HFFc6 (cell line): ENCODE results near the gene UBE2L3. TPM values are rescaled to one million over a fixed set of nuclear protein-coding genes. Genes with fewer than 3 reads are reported as not detected.
A peak's percentile ranks its signal among the peaks of the same experiment; 100 is the strongest.

Source experiments
- DNase-seq: peaks from one replicate; pipeline ENCODE4 v3.0.0-alpha.2; 2018
- H3K27ac Mint-ChIP-seq: 2 replicates; pipeline ENCODE4 v1.8.0; 2020; ENCODE audit warnings: mild to moderate bottlenecking, mixed read lengths
- H3K27me3 Mint-ChIP-seq: 2 replicates; pipeline ENCODE4 v1.8.0; 2021; ENCODE audit warnings: mild to moderate bottlenecking, moderate library complexity, mixed read lengths; ENCODE audit not compliant: insufficient read depth
- H3K36me3 Mint-ChIP-seq: 2 replicates; pipeline ENCODE4 v1.8.0; 2021; ENCODE audit warnings: low read depth, mixed read lengths
- H3K4me1 Mint-ChIP-seq: 2 replicates; pipeline ENCODE4 v1.8.0; 2020; ENCODE audit warnings: low read depth, mixed read lengths
- H3K4me3 Mint-ChIP-seq: 2 replicates; pipeline ENCODE4 v1.8.0; 2020; ENCODE audit warnings: mild to moderate bottlenecking, moderate library complexity, mixed read lengths
- H3K9me3 Mint-ChIP-seq: 2 replicates; pipeline ENCODE4 v1.8.0; 2020; ENCODE audit warnings: mild to moderate bottlenecking, mixed read lengths
- total RNA-seq, 6 experiments: library from RNA; stranded (reverse); fragmentation: NEBNext Ultra II Directional; extraction: Animal tissue kit (Norgen Biotek cat#: 25700); gene quantifications; 2 replicates in 1 of 6; 3 replicates in 5 of 6; pipeline ENCODE4 v1.2.3, GENCODE V29; 2021
- TF ChIP-seq, protein P1 (sequence below): fragments of 200-600 bp; sonication (generic); IDR thresholded peaks from 2 replicates; pipeline ENCODE4 v1.5.0; 2021; ENCODE audit warnings: antibody characterized with exemption, mild to moderate bottlenecking

The UBE2L3 gene
- total RNA-seq, 6 experiments from 2014 or later: 82.7 to 93.3 (median 88.7) TPM

DNA sequence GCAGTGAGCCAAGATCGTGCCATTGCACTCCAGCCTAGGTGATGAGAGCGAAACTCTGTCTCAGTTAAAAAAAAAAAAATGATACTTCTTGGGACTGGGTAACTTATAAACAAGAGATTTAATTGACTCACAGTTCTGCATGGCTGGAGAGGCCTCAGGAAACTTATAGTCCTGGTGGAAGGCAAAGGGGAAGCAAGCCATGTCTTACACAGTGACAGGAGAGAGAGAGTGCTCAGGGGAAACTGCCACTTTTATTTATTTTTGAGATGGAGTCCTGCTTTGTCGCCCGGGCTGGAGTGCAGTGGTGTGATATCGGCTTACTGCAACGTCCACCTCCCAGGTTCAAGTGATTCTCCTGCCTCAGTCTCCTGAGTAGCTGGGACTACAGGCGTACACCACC, 82.8 kb downstream of the UBE2L3 start:
- H3K27me3 Mint-ChIP-seq: no peaks in the 10 kb centered on the region; the same call in 1 of the 2 replicates
- DNase-seq: no peak
- no peaks in the 10 kb centered on the region for H3K36me3 Mint-ChIP-seq
- H3K4me3 Mint-ChIP-seq: no peak overlapping the region
- H3K9me3 Mint-ChIP-seq: no peaks in the 10 kb centered on the region
- no peak overlapping the region for H3K27ac Mint-ChIP-seq
- peaks cover 24% of the 10 kb centered on the region for H3K4me1 Mint-ChIP-seq
- TF ChIP-seq, protein P1, sequence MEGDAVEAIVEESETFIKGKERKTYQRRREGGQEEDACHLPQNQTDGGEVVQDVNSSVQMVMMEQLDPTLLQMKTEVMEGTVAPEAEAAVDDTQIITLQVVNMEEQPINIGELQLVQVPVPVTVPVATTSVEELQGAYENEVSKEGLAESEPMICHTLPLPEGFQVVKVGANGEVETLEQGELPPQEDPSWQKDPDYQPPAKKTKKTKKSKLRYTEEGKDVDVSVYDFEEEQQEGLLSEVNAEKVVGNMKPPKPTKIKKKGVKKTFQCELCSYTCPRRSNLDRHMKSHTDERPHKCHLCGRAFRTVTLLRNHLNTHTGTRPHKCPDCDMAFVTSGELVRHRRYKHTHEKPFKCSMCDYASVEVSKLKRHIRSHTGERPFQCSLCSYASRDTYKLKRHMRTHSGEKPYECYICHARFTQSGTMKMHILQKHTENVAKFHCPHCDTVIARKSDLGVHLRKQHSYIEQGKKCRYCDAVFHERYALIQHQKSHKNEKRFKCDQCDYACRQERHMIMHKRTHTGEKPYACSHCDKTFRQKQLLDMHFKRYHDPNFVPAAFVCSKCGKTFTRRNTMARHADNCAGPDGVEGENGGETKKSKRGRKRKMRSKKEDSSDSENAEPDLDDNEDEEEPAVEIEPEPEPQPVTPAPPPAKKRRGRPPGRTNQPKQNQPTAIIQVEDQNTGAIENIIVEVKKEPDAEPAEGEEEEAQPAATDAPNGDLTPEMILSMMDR: no peak

DNA sequence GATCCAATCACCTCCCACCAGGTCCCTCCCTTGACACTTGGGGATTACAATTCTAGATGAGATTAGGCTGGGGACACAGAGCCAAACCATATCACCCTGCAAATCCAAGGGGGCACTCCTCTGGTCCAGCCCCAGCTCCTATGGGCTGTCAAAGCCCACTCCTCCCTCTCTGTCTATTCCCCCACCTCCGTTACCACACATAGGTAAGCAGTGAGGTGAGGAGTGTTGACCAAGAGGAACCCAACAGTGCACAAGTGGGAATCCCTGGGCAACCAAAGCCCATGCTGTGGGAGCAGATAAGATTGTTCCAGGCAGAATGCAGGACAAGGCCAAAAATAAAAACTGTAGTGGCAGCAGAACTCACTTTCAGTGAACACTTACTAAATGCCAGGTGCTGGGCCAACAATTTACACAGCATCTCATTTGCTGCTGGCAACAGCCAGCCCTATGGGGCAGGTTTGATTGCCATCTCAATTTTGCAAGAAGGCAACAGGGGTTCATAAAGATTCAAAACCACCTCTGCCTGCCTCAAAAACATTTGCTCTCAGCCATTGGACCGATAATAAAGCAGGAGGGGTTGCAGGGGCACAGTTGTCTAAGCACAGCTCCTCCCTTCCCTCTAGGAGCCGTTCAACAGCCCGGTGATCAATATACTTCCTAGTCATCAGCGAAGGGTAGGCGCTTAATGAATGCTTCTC, 83.5 kb downstream of the UBE2L3 start:
- Mint-ChIP-seq H3K27ac (peak overlapping the region; percentile 78), H3K4me3 (peak overlapping the region; percentile 97), H3K9me3 (no peaks in the 10 kb centered on the region), H3K27me3 (no peaks in the 10 kb centered on the region), H3K36me3 (no peaks in the 10 kb centered on the region), H3K4me1 (peaks cover 24% of the 10 kb centered on the region)
- no peak for DNase-seq
- TF ChIP-seq, protein P1: no peak

DNA sequence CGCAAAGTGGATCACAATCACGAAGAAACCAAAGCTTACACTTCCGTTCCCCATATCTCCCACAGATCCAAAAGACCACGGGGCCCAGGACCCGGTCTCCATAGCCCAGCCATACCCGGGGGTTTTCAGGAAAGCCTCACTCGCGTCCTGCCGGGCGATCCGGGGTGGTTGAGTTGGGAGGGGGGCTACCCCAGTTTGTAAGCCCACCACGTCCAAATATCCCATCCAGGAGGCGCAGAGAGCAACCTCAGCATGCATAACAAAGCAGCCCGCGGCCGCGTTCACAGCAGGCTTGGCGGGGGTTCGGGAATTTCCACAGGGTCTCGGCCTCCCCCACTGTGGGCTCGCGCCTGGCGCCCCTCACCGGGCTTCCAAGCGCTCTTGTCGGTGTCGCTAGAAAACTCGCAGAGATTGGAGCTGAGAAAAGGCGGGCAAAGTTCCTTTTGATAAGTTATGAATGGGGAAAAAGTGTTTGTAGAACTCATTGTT, 84.1 kb downstream of the UBE2L3 start:
- Mint-ChIP-seq H3K4me3 (peak overlapping the region; percentile 97), H3K27me3 (peaks cover 2% of the 10 kb centered on the region; the same call in 1 of the 2 replicates), H3K27ac (peak overlapping the region; percentile 78), H3K9me3 (no peaks in the 10 kb centered on the region), H3K36me3 (no peaks in the 10 kb centered on the region), H3K4me1 (peaks cover 23% of the 10 kb centered on the region)
- TF ChIP-seq, protein P1: no peak
- DNase-seq: no peak

DNA sequence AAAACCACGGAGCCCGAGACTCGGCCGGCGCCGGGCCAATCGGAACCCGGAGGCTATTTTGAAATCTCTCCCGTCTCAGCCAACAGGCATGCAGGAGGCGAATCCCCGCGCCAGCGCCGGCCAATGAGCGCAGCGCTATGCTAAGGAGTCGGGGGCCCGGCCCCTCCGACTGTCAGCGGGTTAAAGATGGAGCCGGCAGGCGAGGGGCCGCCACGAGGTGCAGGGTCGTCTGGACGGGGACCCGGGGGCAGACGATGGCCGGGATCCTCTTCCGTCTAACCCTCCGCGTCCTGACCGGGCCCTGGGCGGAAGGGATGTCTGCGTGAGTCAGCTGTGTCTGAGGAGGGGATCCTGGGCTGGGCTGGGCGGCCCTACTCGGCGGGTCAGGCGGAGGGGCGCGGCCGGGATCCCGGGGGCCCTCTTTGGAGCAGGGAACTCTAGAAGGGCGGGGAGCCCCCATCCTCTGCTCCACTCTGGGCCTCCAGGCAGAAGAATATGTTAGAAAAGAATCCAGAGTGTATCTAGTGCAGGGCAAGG, 84.6 kb downstream of the UBE2L3 start:
- peak overlapping the region; percentile 78 for H3K27ac Mint-ChIP-seq
- peak; percentile 82 for DNase-seq
- peaks cover 2% of the 10 kb centered on the region for H3K27me3 Mint-ChIP-seq
- TF ChIP-seq, protein P1: no peak
- H3K9me3 Mint-ChIP-seq: no peaks in the 10 kb centered on the region
- H3K4me1 Mint-ChIP-seq: peaks cover 23% of the 10 kb centered on the region
- H3K4me3 Mint-ChIP-seq: peak overlapping the region; percentile 97
- no peaks in the 10 kb centered on the region for H3K36me3 Mint-ChIP-seq

DNA sequence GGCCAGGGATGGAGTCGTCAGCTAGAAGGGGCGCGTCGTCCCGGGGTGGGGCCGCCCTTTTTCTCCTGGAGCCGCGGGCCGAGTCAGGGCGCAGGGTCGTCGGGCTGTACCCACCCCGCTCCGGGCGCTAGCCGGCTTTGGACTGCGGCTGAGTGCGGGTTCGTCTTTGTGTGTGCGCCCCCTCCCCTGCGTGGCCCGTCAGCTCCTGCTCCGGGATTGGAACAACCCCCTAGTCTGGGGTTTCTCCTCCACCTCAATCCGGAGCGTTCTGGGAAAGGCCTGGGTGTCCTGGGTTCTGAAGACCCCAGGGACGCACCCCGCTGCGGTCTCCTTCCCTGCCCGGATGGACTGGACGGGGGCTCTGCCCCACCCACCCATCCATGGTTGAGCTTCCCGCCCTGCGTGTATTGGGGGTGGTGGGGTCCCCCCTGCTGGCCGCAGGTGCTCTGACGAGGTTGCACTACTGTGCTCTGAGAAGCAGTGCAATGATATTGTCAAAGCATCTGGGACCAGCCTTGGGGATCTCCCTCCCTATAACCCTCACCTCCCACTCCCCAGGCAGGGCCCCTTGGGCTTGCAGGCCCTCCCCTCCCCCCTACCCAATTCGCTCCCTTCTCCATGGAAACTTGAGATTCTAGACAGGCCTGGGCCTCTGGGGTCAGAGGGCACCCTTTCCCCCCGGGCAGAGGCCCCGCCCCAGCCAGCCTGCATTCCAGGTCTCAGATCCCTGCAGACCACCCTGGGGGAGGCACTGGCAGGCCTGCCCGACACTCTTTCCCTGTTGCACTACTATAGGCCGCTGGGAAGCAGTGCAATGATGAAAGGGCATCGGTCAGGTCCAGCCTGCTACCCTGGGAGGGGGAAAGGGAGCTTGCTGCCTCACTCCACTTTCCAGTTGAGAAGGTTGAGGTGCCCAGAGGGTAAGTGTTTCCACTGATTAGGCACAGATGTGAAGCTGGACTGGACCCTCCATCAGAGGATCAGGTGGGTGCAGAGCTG, 85.3 kb downstream of the UBE2L3 start:
- H3K27ac Mint-ChIP-seq: peak overlapping the region; percentile 78; the same call in 1 of the 2 replicates
- peaks cover 2% of the 10 kb centered on the region for H3K27me3 Mint-ChIP-seq
- no peaks in the 10 kb centered on the region for H3K36me3 Mint-ChIP-seq
- H3K4me1 Mint-ChIP-seq: peaks cover 24% of the 10 kb centered on the region
- TF ChIP-seq, protein P1: peak; percentile 41
- peak overlapping the region; percentile 97 for H3K4me3 Mint-ChIP-seq
- no peak for DNase-seq
- H3K9me3 Mint-ChIP-seq: no peaks in the 10 kb centered on the region
